Fibroblast of the aortic adventitia (primary cell): Measurements from ENCODE around the gene XG. TPM values are rescaled to one million over a fixed set of nuclear protein-coding genes. Genes with fewer than 3 reads are reported as not detected.
"Not testable (repeated sequence)": the region's sequence is repeated elsewhere in the genome, so short reads cannot be mapped to it uniquely, and the experiment has no call there.

Source experiments
- DNase-seq: peaks from one replicate; pipeline ENCODE4 v3.0.0-alpha.2; 2010; ENCODE audit warnings: low read depth
- H3K4me3 ChIP-seq: 2 replicates; pipeline ENCODE4 v1.5.1; 2011; ENCODE audit warnings: low read depth, mild to moderate bottlenecking, control low read depth, low read length, moderate library complexity
- total RNA-seq: library from RNA; depleted of rRNA; stranded (reverse); fragments of >200 nt; gene quantifications from 2 replicates; pipeline ENCODE4 v1.2.3, GENCODE V29; 2012; ENCODE audit warnings: low replicate concordance
- TF ChIP-seq, protein P1 (sequence below): IDR thresholded peaks from 2 replicates; pipeline ENCODE4 v1.5.1; 2011; ENCODE audit warnings: mild to moderate bottlenecking, low read length, control low read depth, inconsistent platforms; ENCODE audit not compliant: insufficient read depth

The XG gene
- total RNA-seq, 1 donor, result 50.4 TPM

DNA sequence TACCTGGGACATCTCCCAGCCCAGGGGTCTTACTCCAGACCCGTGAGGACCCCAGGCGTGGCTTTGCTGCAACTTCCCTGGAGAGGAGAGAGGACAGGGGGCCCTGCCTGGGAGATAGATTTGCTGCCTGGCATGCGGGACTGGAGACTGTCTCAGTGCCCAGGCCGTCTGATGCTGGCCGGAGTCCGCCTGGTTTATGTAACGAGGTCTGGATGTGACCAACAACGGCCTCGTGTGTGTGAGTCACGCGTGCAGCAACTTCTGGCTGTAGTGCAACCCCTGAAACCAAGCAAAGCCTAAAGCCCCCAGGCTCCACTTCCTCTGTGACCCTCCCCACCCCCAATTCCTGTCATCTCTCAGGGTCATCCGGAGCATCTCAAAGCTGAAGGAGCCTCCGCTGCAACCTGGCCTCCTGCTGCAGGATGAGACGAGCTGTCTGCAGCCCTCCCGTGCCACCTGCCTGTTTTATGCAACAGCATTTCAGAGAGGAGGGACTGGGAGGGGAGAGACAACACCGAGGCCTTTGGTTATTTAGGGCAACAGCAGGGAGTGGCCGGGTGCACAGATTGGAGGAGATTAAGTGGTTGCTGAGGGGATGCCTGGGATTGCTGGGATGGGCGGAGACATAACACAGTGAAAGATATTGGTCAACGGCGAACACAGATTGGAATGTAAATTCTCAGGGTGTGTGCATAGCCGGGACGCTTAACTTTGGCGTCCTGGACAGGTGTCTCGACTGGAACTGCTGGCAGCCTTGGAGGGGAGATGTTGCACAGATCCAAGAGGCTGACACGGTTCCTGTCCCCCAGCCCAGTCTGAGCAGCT lies 16.0 kb downstream of the XG start:
- peak; percentile 83 for DNase-seq
- TF ChIP-seq, protein P1, sequence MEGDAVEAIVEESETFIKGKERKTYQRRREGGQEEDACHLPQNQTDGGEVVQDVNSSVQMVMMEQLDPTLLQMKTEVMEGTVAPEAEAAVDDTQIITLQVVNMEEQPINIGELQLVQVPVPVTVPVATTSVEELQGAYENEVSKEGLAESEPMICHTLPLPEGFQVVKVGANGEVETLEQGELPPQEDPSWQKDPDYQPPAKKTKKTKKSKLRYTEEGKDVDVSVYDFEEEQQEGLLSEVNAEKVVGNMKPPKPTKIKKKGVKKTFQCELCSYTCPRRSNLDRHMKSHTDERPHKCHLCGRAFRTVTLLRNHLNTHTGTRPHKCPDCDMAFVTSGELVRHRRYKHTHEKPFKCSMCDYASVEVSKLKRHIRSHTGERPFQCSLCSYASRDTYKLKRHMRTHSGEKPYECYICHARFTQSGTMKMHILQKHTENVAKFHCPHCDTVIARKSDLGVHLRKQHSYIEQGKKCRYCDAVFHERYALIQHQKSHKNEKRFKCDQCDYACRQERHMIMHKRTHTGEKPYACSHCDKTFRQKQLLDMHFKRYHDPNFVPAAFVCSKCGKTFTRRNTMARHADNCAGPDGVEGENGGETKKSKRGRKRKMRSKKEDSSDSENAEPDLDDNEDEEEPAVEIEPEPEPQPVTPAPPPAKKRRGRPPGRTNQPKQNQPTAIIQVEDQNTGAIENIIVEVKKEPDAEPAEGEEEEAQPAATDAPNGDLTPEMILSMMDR, result no peak
- H3K4me3 ChIP-seq, result no peak overlapping the region

DNA sequence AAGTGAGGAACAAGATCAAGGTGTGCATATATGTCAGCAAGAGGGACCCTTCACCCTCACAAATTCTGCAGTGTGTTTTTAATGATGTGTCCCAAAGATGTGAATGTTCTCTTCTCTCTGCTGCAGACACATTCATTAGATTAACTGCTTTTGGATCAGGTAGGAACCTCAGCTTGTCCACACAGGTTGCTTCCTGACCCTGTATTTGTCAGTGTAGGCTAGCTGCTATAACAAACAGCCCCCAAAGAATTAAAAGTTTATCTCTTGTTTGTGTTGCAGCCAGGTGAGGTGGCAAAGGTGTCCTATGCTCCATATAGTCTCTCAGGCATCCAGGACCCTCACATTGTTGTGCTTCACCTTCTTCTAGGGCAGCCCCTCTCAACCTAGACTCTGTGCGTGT lies 17.8 kb downstream of the XG start:
- no peak overlapping the region for H3K4me3 ChIP-seq
- DNase-seq, result no peak
- TF ChIP-seq, protein P1, result no peak

DNA sequence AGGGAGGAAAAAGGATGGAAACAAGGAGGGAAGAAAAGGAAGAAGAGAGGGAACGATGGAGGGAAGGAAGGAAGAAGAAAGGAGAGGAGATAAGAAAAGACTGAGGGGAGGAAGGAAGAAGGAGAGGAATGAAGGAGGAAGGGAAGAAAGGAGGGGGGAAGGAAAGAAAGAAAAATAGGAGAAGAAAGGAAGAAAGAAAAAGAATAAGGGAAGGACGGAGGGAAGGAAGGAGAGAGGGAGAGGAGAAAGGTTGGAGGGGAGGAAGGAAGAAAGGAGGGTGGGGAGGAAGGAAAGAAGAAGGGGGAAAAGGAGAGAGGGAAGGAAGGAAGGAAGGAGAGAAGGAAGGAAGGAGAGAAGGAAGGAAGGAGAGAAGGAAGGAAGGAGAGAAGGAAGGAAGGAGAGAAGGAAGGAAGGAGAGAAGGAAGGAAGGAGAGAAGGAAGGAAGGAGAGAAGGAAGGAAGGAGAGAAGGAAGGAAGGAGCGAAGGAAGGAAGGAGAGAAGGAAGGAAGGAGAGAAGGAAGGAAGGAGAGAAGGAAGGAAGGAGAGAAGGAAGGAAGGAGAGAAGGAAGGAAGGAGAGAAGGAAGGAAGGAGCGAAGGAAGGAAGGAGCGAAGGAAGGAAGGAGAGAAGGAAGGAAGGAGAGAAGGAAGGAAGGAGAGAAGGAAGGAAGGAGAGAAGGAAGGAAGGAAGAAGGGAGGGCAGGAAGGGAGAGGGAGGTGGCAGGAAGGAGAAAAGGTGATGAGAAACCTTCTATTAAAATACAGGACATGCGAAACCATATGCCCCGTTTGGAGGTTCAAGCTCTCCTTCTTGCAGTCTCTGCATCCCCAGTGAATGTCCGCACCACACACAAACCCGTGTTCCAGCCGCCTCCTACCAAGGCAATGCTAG lies 21.6 kb downstream of the XG start:
- H3K4me3 ChIP-seq, DNase-seq: not testable (repeated sequence)

DNA sequence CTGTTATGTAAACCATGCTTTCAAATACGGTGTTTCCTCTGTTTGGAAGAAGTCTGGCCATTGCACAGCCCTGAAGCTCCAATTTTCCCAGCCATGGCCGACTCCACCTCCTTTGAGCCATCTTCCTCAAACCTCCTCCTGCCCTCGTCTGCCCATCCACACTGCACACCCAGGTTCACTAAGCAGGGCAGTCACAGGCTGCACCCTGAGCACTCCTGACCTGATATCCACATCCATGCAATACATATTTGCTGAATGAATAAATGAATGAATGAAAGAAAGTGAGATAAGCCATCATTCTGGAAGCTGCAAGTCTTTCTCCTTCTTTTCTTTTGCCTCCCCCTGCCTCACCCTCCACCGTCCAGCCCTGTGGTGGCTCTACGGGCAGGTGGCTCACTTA lies 22.2 kb downstream of the XG start:
- DNase-seq, result no peak
- no peak overlapping the region for H3K4me3 ChIP-seq
- TF ChIP-seq, protein P1, result no peak

GRCh38 chrX:2774776-2775175 lies 22.9 kb downstream of the XG start:
- no peak for DNase-seq
- H3K4me3 ChIP-seq, result no peak overlapping the region
- TF ChIP-seq, protein P1, result no peak

- not testable (repeated sequence) for DNase-seq, H3K4me3 ChIP-seq
Measured at GRCh38 chrX:2780472-2781225, 28.8 kb downstream of the XG start.

- DNase-seq, result no peak
- H3K4me3 ChIP-seq, result no peak overlapping the region
- TF ChIP-seq, protein P1, result no peak
Measured at GRCh38 chrX:2781226-2781571, 29.4 kb downstream of the XG start.
